OCI-LY7 (cell line): ENCODE data around the gene ANAPC16.

ENCODE experiments used
- CTCF ChIP-seq: fragments of 200-600 bp; sonication (generic); conservative IDR thresholded peaks from 2 replicates; pipeline ENCODE4 v1.5.1; 2014; ENCODE audit warnings: mild to moderate bottlenecking, antibody characterized with exemption, low read length, moderate library complexity, mixed read lengths
- EZH2phosphoT487 ChIP-seq: fragments of 200-600 bp; sonication (generic); IDR thresholded peaks from 2 replicates; pipeline ENCODE4 v1.6.1; 2018; ENCODE audit warnings: low read depth, borderline replicate concordance, mild to moderate bottlenecking, mixed run types, antibody characterized with exemption, low read length, moderate library complexity, mixed read lengths

DNA sequence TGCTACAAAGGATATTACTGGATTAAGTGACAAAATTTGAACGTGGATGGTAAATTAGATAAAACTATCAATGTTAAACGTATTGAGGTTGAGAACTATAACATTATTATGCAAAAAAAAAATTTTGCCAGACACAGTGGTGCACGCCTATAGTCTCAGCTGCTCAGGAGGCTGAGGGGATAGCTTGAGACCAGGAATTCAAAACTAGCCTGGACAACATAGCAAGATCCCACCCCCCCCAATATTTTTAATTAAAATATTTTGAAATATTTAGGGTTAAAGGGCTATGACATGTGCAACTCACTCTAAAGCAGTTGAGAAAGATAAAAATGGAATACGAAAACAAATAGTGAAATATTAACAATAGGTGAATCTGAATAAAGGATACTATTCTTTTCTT is 45.1 kb upstream of the ANAPC16 start:
- no peak for TF ChIP-seq CTCF
- TF ChIP-seq EZH2phosphoT487, result no peak
